Fibroblast of mammary gland (primary cell): ENCODE measurements around the gene GPX5.

ENCODE experiments used
- DNase-seq: peaks from one replicate; pipeline ENCODE4 v3.0.0-alpha.2; 2010; ENCODE audit warnings: low read depth
- H3K4me3 ChIP-seq: 2 replicates; pipeline ENCODE4 v1.5.1; 2011; ENCODE audit warnings: low read depth, mild to moderate bottlenecking, low read length, moderate library complexity; ENCODE audit not compliant: control insufficient read depth
- CTCF ChIP-seq: conservative IDR thresholded peaks from 2 replicates; pipeline ENCODE4 v1.5.1; 2011; ENCODE audit warnings: low read depth, low read length, inconsistent platforms; ENCODE audit not compliant: control insufficient read depth, insufficient read depth

Gene GPX5

GRCh38 chr6:28555136-28555535, 29.5 kb downstream of the GPX5 start:
- no peak for TF ChIP-seq CTCF
- H3K4me3 ChIP-seq: no peak overlapping the region
- DNase-seq: no peak

DNA sequence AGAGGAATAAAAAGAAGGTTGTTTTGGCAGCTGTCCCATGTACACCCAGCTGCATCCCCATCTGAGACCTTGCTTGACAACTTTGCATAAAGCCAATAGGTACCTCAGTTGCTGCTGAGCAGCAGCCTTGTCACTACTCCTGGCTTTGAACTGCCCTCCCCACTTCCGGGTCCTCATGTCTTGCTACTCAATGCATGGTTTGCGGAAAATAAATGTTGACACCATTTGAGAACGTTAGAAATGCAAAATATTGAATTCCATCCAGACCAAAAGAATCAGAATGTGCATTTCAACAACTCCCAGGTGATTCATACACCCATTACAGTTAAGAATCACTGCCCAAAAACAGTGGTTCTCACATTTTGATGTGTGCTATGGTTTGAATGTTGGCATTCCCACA, 32.9 kb downstream of the GPX5 start:
- no peak for TF ChIP-seq CTCF
- DNase-seq: no peak
- no peak overlapping the region for H3K4me3 ChIP-seq

DNA sequence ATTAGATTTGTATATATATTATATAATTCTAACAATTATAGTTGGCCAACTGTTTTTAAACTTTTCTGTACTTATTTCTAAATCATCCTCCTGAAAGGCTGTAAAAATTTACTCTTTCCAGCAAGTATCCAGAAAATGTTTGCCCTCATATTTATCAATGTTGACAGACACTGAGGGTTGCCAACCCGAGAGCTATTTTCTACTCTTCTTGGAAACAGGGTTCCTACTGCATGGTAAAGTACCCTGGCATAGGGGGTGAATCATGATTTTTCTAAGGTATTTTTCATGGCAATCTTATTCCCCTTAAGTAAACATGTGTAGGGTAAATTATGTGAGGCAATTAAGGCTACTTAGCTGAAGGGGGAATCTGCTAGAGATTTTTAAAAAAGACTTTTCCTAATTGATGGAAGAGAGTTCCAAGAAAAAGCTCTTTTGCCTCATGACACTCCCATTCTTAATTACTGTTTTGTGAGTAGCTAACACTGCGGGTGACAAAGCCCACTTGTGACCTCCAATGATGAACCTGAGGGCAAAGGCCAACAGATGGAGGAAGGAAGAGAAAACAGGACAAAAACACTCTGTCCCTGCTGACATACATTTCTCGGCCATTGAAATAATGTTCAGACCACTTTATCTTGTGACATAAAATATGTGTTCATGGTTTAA, 37.9 kb downstream of the GPX5 start:
- no peak for TF ChIP-seq CTCF
- DNase-seq: no peak
- H3K4me3 ChIP-seq: no peak overlapping the region

- no peak overlapping the region for H3K4me3 ChIP-seq
- no peak for DNase-seq
- TF ChIP-seq CTCF: no peak
These were observed 40.3 kb downstream of the GPX5 start for GRCh38 chr6:28565823-28566526.

DNA sequence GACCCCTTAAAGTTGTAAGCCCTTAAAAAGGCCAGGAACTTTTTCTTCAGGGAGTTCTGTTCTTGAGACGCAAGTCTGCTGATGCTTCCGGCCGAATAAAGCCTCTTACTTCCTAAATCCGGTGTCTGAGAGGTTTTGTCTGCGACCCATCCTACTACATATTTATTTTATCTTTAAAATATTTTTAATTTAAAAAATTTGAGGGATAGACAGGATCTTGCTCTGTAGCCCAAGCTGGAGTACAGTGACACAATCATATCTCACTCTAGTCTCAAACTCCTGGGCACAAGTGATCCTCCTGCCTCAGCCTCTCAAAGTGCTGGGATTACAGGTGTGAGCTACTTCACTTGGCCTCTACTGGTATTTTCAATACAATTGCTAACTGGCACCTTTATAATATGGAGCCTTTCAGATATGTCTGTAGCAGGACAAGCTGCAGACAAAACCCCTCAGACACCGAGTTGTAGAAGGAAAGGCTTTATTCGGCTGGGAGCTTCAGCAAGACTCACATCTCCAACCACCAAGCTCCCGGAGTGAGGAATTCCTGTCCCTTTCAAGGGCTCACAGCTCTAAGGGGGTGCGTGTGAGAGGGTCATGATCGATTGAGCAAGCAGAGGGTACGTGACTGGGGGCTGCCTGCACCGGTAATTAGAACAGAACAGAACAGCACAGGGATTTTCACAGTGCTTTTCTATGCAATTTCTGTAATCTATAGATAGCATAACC, 41.0 kb downstream of the GPX5 start:
- no peak for DNase-seq
- TF ChIP-seq CTCF: no peak
- no peak overlapping the region for H3K4me3 ChIP-seq

DNA sequence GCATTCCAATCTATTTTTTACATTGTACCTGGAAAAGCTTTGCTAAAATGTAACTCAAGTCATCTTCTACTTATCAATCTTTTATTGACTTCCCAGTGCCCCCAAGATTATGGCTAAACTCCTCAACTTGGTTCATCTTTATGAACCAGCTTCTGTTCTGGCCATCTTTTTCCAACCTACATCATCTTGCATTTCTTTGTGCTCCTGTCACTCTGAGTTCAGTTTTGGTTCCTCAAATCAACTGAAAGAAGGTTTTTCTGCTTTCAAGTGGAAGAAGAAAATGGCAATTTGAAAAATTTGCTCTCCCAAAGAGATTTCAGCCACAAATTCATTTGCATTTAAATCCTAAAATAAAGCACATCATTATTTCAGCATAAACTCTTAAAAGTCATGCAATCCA, 41.8 kb downstream of the GPX5 start:
- no peak for TF ChIP-seq CTCF
- H3K4me3 ChIP-seq: no peak overlapping the region
- DNase-seq: no peak
